NCI-H748 (cell line): ENCODE results near the gene MOB1B.
"Not testable (repeated sequence)": the region's sequence is repeated elsewhere in the genome, so short reads cannot be mapped to it uniquely, and the experiment has no call there.

Experiments used
- DNase-seq: peaks from one replicate; lab custom pipeline; 2025; ENCODE audit not compliant: unreplicated experiment; lab: John Stamatoyannopoulos, UW

Gene MOB1B

GRCh38 chr4:70948665-70949260 lies 46.6 kb downstream of the MOB1B start:
- no peak for DNase-seq

DNA sequence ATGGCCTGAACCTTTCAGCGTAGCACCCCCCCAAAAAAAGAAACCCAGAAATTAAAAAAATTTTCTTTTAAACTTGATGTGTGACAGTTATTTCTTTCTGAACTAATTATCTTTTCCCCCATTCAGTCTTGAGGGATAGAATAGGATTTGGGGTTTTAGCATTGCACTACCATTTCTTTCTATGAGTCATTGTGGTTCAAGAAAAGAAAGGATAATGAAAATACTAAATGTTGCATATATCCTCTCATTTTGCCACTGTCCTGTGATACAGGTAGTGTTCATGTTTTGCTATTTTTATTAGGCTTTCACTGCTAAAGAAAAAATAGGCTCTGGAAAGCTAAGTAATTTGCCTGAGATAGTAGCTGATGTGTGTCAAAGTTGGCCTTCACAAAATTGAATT lies 51.9 kb downstream of the MOB1B start:
- no peak for DNase-seq

DNA sequence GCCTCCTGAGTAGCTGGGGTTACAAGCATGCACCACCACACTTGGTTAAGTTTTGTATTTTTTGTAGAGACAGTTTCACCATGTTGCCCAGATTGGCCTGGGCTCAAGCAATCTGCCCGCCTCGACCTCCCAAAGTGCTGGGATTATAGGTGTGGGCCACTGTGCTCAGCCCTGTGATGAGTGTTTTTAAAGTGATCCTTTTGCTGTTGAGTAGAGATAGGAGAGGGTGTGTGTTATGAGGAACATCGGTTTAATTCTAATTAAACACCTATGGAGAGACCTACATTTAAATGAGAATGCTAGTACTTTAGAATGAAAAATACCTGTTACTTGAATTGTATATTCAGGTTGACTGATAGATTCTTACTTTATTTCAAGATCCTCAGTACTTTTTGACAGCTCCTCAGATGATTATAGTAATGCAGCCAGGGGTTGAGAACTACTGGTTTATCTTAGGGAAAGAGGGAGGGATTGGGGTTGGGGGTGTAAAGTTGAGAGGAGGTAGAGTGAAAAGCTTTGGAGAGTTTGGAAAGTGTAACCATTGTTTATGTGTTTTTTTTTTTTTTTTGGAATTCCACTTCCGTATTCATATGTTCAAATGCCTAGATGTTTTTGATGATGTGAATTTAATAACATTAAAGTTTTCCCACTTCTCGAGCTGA lies 54.5 kb downstream of the MOB1B start:
- DNase-seq, result no peak

- DNase-seq, result no peak
Measured at GRCh38 chr4:70958681-70959080, 56.5 kb downstream of the MOB1B start.

- DNase-seq, result no peak
Measured at GRCh38 chr4:70969076-70969475, 66.9 kb downstream of the MOB1B start.

GRCh38 chr4:70976252-70976651 lies 74.1 kb downstream of the MOB1B start:
- no peak for DNase-seq

GRCh38 chr4:70979445-70980008 lies 77.4 kb downstream of the MOB1B start:
- DNase-seq, result no peak

DNA sequence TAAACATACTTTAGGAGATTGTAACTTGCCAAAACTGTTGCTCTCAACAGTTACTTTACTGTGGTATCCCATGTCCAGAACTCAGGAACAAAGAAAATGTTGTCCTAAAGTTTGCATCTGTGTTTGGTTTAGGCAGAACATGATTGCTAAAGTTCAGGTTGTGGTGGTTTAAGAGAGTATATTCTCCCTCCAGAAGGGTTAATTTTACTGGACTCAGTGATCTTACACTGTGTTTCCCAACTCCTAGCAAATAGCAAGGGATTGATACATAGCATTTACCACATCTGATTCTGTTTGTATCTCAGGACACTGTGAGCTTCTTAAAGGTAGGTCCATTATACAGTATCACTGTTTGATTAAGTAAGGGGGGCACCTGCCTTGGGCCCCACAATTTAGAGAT lies 78.0 kb downstream of the MOB1B start:
- DNase-seq, result no peak

DNA sequence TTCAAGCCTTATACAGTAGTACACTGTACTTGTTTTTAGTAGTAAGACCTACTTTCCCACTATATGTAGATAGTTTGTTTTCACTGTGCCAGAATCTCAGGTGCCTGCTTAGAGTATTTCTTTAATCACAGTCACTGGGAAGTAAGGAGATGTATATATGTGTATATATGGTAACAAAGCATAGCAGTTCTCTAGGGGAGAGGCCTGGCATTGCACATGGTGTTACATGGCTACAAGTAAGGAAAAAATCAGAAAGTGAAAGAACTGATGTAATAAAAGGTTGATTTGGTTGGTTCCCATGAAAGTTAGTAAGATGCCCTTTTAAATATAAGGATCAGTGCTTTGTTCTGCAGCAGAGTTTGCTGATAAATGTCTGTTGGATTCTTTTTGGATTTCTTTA lies 81.9 kb downstream of the MOB1B start:
- no peak for DNase-seq

DNA sequence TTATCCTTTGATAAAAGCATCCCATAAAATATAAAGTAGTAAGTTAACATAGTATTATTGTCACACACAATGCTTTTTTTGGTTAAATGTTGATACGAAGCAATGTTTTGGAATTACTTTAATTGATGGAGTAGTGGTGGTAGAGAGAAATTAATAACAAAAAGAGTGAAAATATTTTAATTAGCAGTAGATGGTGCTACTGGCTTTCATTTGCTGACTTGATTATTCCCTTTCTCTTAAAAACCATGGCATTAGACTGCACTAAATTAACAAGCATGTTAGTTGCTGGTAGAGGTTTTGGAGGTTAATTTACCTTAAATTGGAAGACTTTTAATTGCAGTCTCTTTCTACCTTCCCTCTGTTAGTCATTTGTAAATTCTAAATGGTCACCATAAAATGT lies 82.4 kb downstream of the MOB1B start:
- no peak for DNase-seq

GRCh38 chr4:70991596-70991995 lies 89.4 kb downstream of the MOB1B start:
- DNase-seq, result no peak

DNA sequence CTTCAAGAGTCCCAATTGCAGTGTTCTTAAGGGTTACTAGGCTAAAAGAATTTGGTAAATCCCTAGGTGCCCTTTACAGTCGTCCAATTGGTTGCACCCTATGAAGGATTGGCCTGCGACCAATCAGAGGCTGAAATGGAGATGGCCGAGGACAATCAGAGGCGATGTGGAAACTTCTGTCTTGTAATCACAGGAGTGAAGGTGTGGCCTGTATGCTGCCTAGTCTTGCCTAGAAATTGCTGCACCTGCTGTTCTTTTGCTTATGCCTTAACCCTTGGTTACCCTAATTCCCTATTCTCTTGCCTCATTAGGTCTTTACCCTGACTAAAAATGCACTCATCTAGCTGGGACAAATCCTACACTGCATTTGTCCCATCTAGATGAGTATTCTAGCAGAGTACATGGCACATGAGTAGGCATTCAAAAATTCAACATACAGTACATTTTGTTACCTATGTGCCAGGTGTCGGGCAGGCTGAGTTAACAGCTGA lies 90.3 kb downstream of the MOB1B start:
- peak; percentile 8 for DNase-seq

- peak; percentile 92 for DNase-seq
Measured at GRCh38 chr4:70993181-70994068, 91.3 kb downstream of the MOB1B start, which contains the start of gene DCK. DCK (plus strand) TSS chr4:70993649; CDS start chr4:70993836, 187 bp downstream.

- DNase-seq, result no peak
Measured at GRCh38 chr4:70994069-70994366, 91.8 kb downstream of the MOB1B start.

- no peak for DNase-seq
Measured at GRCh38 chr4:70994387-70995099, 92.4 kb downstream of the MOB1B start.

DNA sequence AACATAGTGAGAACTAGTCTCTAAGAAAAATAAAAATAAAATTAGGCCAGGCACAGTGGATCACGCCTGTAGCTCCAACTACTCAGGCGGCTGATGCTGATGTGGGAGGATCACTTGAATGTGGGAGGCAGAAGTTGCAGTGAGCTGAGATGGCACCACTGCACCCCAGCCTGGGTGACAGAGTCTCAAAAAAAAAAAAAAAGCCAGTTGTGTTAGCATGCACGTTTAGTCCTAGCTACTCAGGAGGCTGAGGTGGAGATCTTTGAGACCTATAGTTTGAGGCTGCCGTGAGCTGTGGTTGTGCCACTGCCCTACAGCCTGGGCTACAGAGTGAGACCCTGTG lies 93.8 kb downstream of the MOB1B start:
- DNase-seq, result no peak

- no peak for DNase-seq
Measured at GRCh38 chr4:70997036-70997435, 94.9 kb downstream of the MOB1B start.

DNA sequence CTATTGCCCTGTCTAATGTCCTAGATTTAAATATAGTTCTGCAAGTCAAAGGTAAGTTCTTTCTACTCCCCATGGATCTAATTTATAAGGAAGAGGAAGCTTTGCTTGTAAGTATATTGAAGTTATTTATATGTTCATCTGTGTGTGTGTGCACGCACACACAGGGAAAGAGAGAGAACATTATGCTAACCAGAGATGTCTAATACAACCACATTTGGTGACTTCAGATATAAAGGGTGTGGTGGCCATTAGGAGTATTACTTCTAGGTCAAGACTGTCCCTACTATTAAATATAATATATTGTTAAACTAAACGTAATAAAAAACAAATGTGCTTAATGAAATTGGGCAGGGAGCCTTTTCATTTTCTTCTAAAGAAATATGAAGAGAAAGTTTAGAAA lies 95.4 kb downstream of the MOB1B start:
- DNase-seq, result no peak

GRCh38 chr4:70999639-71000038 lies 97.5 kb downstream of the MOB1B start:
- not testable (repeated sequence) for DNase-seq

GRCh38 chr4:71001363-71001762 lies 99.2 kb downstream of the MOB1B start:
- DNase-seq, result not testable (repeated sequence)

DNA sequence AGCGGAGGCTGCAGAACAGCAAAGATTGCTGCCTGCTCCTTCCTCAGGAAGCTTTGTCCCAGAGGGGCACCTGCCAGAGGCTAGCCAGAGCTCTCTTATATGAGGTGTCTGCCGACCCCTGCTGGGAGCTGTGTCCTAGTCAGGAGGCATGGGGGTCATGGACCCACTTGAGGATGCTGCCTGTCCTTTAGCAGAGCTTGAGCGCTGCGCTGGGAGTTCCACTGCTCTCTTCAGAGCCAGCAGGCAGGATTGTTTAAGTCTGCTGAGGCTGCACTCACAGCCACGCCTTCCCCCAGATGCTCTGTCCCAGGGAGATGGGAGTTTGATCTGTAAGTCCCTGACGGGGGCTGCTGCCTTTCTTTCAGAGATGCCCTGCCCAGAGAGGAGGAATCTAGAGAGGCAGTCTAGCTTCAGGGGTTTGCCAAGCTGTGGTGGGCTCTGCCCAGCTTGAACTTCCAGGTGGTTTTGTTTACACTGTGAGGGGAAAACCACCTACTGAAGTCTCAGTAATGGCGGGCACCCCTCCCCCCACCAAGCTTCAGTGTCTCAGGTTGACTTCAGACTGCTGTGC lies 102.2 kb downstream of the MOB1B start:
- no peak for DNase-seq
